ENCODE data around the gene SNX33.
"Not testable (repeated sequence)": the region's sequence is repeated elsewhere in the genome, so short reads cannot be mapped to it uniquely, and the experiment has no call there.

SNX33 gene

DNA sequence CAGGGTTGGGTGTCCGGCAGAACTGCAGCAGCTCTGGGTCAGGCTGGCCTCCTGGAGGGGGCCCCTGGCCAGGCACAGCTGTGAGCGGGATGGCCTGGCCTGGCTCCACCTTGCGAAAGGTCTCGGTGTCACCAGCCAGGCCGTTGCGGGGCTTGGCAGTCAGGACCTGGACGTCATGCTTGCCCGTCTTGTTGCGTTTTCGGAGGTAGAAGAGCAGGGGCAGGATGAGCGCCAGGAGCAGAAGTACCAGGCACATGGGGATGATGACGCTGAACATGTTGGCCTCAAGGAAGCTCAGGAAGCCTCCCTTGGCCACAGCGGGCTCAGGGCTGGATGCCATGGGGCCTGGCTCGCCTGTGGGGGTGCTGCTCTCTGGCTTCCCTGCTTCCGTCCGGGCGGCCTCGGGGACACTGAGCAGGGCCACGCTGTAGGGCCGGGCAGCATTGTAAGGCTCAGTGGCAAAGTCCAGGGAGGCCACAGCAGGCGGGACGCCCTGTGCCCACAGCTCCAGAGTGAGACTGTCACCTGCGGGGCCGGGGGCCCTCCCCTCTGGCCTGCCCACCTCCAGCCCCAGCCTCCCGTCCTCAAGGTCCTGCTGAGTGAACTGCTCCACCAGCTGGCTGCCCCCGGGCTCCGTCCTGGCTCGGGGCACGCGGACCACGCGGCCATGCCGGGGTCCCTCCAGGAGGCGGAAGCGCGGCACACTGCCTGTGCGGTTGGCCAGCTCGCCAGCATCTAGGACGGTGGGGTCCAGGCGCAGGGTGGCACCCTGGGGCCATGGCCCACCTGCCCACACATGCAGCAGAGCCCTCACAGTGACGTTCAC lies 28.1 kb downstream of the SNX33 start:
- Histone ChIP-seq H3K27ac (peak overlapping the region in 6 of 21 experiments; percentile 26 to 66 (median 46)), H3K4me3 (no peak overlapping the region)

DNA sequence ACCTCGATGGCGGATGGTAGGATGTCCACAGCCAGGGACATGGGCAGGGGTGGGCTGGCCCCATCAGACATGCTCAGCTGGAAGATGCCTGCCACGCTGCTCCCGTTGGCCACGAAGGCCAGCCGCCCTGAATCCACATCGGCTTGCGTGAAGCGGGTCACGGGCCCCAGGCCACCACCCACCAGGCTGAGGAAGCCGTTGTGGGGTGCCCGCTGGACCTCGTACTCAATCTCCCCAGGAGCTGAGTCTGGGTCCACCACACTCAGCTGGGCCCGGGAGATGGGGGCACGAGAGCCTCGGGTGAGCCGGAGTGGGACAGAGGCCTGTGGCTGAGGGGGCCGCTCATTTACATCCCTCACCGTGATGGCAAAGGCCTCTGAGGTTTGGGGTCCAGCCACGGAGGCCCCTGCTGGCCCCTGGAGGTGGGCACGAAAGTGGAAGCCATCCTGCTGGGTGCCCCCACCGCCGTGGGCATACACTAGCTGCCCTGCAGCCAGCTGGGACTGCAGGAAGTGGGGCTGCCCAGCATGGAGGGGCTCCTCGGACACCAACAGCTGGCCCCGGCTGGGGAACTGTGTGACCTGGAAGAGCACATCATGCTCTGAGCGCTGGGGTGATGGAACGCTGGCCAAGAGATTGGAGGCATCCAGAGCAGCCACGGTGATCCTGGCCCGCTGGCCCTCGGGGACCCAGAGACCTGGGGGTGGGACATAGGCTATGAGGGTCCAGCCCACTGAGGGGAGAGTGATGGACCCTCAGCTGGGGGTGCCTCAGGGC lies 29.2 kb downstream of the SNX33 start:
- H3K4me3 ChIP-seq = no peak overlapping the region
- H3K27ac ChIP-seq = no peak overlapping the region

DNA sequence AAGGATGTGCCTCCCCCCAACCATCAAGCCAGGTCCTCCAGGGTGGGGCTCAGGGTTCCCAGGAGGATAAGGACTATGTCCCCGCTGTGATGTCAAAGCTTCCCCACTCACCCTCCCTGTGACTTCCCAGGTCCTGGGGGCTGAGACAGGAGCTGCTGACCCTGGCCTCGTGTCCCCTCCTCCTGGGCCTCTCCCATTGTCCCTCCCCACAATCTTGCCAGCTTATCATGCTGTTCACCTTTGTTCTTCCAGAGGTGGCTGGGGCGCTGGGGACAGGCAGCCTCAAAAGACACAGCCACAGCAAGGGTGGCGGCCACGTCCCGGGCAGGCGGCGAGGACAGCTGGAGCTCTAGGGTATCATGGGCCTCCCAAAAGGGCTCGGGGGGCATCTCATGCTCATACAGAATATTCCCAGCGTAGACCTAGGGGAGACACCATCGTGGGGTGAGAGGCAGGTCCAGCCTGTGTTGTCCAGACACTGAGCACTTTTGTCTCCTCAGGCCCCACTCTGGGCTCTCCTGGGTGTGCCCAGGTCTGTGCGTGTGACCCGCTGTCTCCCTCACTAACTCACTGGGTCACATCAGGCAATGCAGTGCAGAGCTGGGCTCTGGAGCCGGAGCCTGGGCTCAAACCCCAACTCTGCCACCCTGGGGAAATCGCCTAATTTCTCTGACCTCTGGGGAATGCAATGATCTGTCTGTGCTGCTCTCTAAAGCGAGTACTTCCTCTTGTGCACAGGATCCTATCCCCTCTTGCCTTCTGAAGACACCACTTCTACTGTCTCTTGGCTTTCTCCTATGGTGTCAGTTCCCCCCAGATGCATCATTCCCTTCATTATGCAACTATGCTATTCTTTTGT lies 30.0 kb downstream of the SNX33 start:
- Histone ChIP-seq H3K4me3 (no peak overlapping the region), H3K27ac (no peak overlapping the region)

DNA sequence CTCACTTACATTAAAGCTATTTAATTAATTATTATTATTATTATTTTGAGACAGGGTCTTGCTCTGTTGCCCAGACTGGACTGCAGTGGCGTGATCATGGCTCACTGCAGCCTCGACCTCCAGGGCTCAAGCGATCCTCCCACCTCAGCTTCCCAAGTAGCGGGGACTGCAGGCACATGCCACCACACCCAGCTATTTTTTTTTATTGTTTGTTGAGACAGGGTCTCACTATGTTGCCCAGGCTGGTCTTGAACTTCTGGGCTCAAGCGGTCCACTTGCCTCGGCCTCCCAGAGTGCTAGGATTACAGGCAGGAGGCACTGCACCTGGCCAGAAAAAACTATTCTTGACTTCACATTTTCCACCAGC lies 30.6 kb downstream of the SNX33 start:
- not testable (repeated sequence) for H3K4me3 ChIP-seq, H3K27ac ChIP-seq

DNA sequence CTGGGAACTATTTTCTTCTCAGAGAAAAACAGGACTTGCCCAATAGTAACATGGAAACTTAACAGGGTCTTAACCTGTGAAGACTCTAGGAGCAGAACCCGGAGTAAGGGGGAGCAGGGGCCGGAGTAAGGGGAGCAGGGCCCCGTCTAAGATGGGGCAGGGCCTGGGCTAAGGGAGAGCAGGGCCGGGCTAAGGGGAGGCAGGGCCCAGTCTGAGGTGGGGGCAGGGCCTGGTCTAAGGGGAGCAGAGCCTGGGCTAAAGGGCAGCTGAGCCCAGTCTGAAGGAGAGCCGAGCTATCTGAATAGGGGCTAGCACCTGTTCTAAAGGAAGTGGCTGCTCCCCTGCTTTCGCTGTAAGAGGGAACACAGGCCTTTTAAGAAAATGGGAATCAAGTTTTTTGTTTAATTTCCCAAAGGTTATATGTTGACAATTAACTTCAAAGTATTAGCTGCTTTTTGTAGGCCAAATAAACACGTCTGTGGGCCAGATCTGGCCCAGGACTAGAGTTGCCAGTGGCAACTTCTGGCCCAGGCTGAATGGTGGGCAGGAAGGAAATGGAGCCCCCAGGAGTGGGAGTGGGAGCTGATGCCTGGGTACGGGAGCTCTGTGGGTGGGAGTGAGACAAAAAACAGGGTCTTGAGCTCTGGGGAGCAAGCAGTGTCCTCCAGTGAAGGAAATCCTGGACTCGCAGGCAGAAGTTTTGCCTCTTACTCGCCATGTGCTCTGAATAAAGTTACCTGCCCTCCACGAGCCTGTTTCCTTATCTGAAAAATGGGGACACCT lies 32.5 kb downstream of the SNX33 start:
- H3K4me3 ChIP-seq = no peak overlapping the region
- peak overlapping the region in 2 of 21 experiments; percentile 18 to 21 for H3K27ac ChIP-seq

DNA sequence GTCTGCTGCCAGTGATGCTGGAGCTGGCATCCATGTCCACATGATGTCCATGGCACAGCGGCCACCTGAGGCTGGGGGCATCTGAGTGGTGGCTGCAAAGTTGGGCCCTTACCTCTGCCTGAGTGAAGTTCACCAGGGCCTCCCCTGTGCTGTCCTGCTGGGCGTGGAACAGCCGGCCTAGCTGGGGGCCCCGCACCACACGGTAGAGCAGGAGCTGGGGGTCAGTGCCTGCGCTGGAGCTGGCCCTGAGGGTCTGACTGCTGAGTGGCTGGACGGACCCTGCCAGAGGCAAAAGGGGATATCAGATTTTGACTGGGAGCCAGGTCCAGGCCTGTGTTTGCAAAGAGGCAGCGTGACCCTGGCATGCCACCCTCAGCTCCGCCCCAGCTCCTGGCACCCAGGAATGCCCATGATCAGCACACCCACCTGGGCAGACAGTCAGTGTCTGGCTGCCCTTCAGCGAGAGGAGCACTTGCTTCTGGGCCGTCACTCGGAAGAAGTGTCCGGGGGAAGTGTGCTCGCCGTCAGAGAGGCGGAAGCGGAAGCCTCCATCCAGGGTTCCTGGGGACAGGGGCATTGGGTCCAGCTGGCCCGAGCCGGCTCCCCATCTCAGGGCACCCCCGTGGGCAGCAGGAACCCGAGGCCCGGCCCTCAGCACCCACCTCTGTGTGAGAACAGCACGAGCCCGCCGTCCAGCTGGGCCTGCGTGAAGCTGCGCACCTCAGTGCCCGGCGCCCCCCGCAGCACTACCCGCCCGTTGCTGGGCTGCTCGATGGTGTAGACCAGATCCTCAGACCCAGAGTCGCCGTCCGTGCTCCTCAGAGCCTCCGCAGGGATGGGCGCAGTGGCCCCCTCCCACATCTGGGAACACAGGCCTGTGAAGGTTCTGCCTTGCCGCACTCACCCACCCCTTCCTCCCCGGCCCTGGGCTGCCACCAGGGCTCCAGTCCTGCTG lies 34.7 kb downstream of the SNX33 start:
- no peak overlapping the region for H3K27ac ChIP-seq
- H3K4me3 ChIP-seq = no peak overlapping the region

DNA sequence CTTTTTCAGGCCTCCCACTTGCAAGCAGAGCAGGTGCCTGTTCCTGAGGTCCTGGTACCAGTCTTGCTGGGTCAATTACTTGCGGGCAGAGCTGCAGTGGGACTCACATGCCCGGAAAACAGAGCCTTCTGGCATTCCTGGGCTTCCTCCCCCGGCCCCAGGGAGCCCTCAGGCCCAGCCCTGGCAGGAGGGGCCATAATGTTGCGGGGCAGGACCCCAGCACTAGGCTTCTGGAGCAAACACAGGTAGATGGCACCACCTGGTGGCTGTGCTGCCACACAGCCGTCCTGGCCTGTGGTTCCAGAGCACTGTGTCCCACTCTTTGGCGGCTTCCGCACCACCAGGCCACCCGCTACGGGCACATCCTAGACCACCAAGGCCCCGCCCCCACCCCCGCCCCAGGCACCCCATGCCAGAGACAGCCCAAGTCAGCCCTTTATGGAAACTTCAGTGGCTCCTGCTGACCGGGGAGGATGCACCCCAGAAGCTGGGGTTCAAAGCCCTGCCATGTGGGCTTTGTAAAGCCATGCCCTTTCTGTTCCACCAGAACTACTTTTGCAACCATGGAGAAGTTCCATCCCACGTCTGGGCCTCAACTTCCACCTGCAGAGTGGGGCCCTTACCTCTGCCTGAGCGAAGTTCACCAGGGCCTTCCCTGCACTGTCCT lies 36.1 kb downstream of the SNX33 start:
- H3K27ac ChIP-seq, H3K4me3 ChIP-seq: not testable (repeated sequence)

DNA sequence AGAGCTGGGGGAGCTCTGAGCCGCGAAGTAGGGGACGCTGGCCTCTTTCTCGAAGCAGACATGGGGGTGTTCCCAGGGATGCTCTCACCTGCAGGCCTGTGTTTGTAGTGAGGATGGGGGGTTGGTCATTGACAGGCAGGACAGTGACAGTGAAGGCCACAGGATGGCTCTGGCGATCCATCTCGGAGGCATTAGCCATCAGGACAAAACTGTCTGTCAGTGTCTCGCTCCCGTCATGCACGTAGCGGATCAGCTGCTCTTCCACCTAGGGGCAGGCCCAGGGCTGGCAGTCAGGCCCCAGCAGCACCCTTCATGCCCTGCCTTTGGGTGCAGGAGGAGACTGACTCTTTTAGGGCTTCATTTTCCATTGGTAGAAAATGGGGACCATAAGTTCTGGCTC lies 36.9 kb downstream of the SNX33 start:
- H3K27ac ChIP-seq = no peak overlapping the region
- no peak overlapping the region for H3K4me3 ChIP-seq

DNA sequence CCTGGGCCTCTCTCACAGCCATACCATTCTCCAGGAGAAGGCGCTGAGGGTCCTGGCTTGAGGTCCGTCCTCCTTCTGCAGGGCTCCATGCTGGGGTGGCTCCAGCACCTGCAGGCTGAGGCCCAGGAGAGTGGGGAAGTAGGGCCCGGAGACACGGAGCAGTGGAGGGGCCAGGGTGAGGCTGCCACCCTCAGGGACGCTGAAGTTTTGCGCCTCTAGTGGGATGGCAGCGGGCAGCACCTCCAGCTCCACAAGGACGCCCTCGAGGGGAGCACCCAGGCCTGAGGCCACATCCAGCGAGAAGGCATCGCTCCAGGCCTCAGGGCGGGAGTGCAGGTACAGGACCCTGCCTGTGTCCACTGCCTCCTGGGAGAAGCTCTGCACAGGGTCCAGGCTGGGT lies 37.5 kb downstream of the SNX33 start:
- no peak overlapping the region for H3K4me3 ChIP-seq
- no peak overlapping the region for H3K27ac ChIP-seq

DNA sequence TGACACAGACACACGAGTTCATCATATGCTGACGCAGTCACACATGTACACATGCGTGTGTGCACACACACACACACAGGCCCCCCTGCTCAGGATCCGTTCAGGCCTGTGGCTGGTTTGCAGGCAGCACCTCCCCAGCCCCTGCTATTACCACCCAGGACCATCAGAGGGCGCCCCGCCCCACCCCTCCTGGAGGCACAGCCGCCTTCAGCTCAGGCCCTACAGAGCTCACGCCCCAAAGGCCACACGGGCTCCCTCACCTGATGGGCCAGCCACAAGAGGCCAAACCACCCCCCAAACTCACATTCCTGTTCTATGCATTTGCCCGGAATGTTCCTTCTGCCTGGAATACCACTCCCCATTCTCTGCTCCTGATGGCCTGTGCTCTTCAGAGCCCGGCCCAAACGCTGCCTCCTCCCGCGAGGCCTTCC lies 38.5 kb downstream of the SNX33 start:
- H3K27ac ChIP-seq = not testable (repeated sequence)

DNA sequence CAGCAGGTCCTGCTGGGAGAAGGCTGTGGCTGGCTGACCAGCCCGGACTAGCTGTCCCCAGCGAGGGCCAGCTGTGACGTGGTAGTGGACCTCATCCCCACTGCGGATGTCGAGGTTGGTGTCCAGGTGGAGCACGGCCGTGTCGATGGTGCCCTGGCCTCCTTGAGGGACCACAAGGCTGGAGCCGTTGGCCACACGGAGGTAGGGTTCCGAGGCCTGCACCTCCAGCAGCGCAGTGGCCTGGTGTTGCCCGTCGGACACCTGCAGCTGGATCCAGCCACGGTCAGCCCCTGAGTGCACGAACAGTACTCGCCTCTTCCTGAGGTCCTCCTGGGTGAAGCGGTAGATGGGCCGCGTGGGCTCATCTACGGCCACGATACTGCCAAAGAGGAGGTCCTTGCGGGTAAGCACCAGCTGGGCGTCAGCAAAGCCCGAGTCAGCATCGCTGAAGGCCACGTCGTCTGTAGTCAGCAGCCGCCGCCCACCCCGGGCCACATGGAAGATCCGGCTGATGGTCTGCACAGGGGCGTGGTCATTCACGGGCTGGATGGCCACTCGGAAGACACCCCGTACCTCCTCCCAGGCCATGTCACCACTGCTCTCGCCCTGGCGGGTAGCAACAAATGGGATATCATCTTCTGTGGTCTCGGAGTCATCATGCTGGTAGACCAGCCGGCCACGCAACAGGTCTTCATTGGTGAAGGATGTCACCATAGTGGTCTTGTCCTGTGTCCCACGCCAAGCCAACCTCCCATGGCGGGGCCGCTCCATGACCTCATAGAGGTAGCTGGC lies 40.0 kb downstream of the SNX33 start:
- Histone ChIP-seq H3K4me3 (no peak overlapping the region), H3K27ac (no peak overlapping the region)

More for the DNA sequence above, 38.5 kb downstream of the SNX33 start:
- H3K4me3 ChIP-seq = not testable (repeated sequence)

DNA sequence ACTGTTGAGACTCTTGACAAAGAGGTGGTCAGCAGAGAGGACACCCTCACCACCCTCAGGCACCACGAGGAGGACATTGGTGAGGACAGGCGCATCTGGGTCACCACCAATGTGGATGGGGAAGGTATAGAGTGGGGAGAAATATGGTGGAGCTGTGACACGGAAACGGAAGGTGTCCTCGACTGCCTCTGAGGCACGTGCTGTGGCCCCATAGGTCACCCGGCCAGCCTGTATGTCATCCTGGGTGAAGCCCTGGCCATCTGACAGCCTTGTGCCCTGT lies 40.5 kb downstream of the SNX33 start:
- Histone ChIP-seq H3K27ac (no peak overlapping the region), H3K4me3 (no peak overlapping the region)

DNA sequence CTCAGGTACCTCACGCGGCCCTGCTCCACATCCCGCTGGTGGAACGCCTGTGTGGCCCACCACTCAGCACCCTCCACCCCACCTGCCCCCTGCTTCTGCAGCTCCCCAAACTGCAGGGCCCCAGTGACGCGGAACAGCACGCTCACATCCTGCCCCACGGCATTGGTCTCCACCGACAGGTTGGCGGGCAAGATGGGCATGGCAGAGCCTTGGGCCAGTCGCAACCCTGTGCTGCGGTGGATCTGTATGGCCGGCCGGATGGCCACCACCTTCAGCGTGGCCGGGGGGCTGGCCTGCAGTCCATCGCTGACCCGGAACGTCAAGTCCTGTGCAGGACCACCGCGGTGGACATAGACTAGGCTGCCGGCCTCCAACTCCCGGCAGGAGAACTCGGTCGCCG lies 41.1 kb downstream of the SNX33 start:
- H3K27ac ChIP-seq = no peak overlapping the region

DNA sequence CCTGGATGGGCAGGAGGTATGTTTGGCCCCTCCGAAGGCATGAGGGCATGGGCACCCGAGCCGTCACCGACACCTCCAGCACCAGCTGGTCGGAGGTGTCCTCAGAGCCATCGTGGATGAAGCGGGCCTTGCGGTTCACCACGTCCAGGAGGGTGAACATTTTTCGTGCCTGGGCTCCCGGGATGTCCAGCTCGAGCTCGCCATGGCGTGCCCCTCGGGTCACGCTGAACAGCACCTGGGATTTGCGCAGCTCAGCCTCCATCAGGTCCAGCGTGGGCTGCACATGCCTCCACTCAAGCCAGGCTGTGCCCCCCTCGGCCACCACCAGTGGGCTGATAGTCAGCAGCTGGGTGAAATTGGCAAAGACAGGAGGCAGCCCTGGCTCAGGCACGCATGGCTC lies 41.7 kb downstream of the SNX33 start:
- H3K4me3 ChIP-seq, H3K27ac ChIP-seq: not testable (repeated sequence)

More for the DNA sequence above, 41.1 kb downstream of the SNX33 start:
- no peak overlapping the region for H3K4me3 ChIP-seq

DNA sequence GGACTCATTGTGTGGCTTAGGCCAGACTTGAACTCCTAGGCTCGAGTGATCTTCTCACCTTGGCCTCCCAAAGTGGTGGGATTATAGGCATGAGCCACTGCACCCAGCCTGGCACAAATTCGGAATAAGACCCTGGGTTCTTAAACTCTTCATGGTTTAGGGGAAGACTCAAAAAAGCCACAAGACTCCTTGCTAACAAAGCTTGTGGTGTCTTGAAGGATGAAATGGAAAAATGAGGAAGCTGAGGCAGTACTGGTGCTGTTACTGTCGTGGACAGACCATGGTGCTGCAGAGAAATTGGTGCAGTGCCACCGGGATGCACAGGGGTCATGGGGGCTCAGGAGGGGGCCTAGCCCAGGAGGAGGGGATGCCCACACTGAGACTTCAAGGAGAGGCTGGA lies 44.6 kb downstream of the SNX33 start:
- H3K27ac ChIP-seq, H3K4me3 ChIP-seq: not testable (repeated sequence)

DNA sequence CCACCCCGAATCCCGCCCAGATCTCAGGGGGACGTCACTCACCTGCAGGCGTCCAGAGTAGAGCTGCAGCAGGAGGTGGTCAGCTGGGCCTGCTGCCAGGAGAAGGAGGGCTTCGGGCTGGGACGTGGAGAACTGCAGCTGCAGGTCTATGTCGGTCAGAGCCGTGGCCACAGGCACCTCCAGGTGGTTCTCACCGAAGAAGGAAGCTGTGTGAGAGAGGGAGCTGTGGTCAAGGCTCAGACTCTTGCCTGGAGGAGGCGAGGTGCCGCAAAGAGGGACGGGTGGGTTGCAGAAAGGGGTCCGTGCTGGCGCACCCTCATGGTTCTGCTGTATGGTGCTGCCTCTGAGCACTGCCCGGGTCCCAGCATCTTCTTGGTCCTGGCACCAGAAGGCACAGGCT lies 45.3 kb downstream of the SNX33 start:
- not testable (repeated sequence) for H3K4me3 ChIP-seq
- peak overlapping the region in 6 of 21 experiments; percentile 52 to 80 (median 74) for H3K27ac ChIP-seq
